Inflammatory macrophage treated with lipopolysaccharide for 4 hours (primary cell): ENCODE data around the gene ARAP1.

Source experiments
- DNase-seq: peaks from one replicate; pipeline ENCODE4 v3.0.0-alpha.2; 2020

The ARAP1 gene

GRCh38 chr11:72721689-72722049 is 30.5 kb downstream of the ARAP1 start:
- DNase-seq, result peak; percentile 67

GRCh38 chr11:72721276-72721675 is 30.9 kb downstream of the ARAP1 start:
- no peak for DNase-seq

GRCh38 chr11:72720784-72721183 is 31.4 kb downstream of the ARAP1 start:
- peak; percentile 51 for DNase-seq

- peak; percentile 83 for DNase-seq
Measured at GRCh38 chr11:72720047-72720446, 32.2 kb downstream of the ARAP1 start.

- no peak for DNase-seq
Measured at GRCh38 chr11:72719551-72719950, 32.7 kb downstream of the ARAP1 start.

- peak; percentile 77 for DNase-seq
Measured at GRCh38 chr11:72719144-72719543, 33.1 kb downstream of the ARAP1 start.

- DNase-seq, result peak; percentile 91
Measured at GRCh38 chr11:72718101-72718501, 34.1 kb downstream of the ARAP1 start.

GRCh38 chr11:72716788-72717435 is 35.3 kb downstream of the ARAP1 start:
- no peak for DNase-seq

- DNase-seq, result no peak
Measured at GRCh38 chr11:72716290-72716689, 35.9 kb downstream of the ARAP1 start.

- no peak for DNase-seq
Measured at GRCh38 chr11:72712841-72713240, 39.4 kb downstream of the ARAP1 start.

GRCh38 chr11:72712168-72712751 is 39.9 kb downstream of the ARAP1 start:
- peak; percentile 96 for DNase-seq

- DNase-seq, result no peak
Measured at GRCh38 chr11:72711141-72711540, 41.1 kb downstream of the ARAP1 start.

- DNase-seq, result no peak
Measured at GRCh38 chr11:72710278-72710677, 41.9 kb downstream of the ARAP1 start.

- no peak for DNase-seq
Measured at GRCh38 chr11:72709478-72710238, 42.5 kb downstream of the ARAP1 start.

GRCh38 chr11:72707032-72707431 is 45.2 kb downstream of the ARAP1 start:
- no peak for DNase-seq

- DNase-seq, result no peak
Measured at GRCh38 chr11:72706579-72706978, 45.6 kb downstream of the ARAP1 start.

GRCh38 chr11:72705442-72706365 is 46.5 kb downstream of the ARAP1 start:
- DNase-seq, result no peak

GRCh38 chr11:72704783-72705265 is 47.4 kb downstream of the ARAP1 start:
- no peak for DNase-seq

- DNase-seq, result no peak
Measured at GRCh38 chr11:72704028-72704782, 48.0 kb downstream of the ARAP1 start.

GRCh38 chr11:72703267-72704008 is 48.8 kb downstream of the ARAP1 start:
- DNase-seq, result no peak

GRCh38 chr11:72702577-72703241 is 49.5 kb downstream of the ARAP1 start:
- DNase-seq, result no peak
